ENCODE results near the gene SALL2.
A peak's percentile ranks its signal among the peaks of the same experiment; 100 is the strongest.
"Not testable (repeated sequence)": the region's sequence is repeated elsewhere in the genome, so short reads cannot be mapped to it uniquely, and the experiment has no call there.

SALL2 gene

DNA sequence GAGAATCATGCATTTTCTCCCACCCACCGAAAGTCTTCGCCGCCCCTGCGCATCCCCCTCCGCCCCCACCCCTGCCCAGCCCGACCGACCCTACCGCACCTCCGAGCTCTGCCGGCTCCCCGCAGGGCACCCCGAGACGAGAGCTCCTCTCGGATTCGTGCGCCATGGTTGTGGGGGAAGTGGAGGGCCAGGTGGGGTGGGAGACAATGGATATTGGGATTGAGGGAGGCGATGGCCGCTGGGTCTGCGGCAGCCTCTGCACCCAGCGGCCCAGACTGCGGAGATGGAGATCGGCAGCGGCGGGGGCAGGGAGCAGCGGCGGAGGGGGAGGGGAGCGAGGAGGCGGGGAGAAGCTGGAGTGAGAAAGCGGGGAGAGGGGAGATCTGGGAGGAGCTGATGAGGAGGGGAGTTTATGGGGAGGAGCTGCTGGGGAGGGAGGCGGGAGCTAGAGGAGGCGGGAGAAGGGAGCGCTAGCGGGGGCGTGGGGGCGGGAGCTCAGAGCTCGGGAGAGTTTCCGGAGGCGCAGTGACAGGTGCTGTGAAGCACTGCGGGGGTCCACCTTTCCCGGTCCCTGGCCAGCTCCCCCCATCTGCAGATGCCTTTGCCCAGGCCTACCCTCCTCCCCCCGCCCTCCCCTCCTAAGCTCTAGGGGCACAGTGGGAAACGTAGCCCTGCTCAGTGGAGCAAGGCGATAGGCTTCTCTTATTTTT, at the start of gene SALL2:
TSS of gene SALL2 (minus strand) at position 385 of the 710 bp plus-strand sequence. CDS start at position 166, 219 bp downstream.
- peak; percentile 98 for DNase-seq

DNA sequence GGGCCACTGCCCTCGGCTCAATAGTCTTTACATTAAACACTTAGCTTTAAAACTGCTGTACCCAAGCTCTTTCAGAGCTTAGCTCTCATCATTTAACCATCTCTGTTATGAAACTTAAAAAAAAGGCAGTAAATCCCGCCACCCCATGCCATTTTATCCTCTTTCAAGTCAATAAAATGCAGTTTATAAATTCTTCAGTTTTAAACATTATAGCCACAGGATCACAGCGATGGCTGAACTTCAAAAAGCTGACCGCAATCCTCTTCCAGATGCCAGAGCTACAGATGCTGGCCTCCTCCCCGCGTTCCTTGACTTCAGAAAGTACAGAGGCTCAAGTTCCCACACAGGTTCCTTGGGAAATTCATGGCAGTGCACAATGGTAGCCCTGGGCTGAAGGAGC, 49.5 kb upstream of the SALL2 start:
- no peak for DNase-seq

DNA sequence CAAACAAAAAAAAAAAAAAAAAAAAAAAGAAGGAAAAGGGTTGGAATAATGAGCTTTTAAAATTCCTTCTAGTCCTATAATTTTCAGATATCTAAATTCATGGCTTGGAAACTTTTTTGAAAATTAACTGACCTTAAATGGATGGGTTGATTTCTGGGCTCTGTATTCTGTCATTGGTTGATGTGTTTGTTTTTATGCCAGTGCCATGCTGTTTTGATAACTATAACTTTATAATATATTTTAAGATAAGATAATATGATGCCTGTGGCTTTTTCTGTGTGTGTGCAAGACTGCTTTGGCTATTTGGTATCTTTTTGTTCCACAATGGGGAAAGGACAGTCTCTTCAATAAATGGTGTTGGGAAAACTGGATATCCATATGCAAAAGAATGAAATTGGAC, 46.5 kb upstream of the SALL2 start:
- DNase-seq, result no peak

DNA sequence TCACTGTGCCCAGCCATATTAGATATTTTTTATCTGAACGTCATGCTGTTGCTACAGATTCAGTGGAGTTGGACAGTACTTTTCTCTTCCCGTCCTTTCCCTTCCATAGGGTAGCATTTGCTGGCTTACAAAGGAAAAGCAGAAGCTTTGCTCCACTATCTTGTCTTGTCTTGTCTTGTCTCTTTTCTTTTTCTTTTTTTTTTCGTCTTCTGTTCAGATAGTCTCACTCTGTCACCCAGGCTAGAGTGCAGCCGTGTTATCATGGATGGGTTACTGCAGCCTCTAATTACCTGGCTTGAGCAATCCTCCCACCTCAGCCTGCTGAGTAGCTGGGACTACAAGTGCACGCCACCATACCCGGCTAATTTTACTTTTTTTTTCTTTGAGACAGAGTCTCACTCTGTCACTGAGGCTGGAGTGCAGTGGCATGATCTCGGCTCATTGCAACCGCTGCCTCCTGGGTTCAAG, 32.6 kb upstream of the SALL2 start:
- no peak for DNase-seq

DNA sequence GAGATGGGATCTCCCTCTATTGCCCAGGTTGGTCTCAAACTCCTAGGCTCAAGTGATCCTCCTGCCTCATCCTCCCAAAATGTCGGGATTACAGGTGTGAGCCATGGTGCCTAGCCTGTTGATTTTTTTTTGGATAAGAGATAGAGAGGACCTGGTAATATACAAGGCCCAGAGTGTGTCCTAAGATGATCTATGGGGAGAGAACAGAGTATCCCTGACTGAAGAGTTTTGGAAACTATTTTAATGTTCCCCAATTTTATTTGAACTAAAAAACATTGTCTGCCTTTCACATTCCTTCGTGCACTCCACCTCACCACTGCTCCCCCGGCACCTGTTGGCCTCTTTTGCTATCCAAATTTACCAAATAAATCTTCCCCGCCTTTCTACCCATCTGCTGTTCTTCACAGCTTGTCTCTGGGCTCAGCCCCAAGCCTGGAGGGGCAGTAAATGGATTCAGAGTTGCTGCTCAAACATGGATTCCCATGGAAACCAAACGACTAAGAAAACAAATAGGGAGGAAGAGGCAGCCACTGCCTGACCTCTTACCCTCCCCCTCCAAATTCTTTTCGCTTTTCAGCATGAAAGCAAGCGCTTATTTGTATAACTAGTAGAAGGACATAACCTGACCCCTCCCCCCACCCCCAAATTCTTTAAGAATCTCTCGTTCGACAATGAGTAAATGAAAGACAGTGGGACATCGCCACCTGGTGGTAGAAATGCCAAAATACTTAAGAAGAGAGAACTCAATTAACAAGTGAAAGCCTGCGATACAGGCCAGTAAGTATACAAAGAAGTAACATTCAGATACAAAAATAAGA, 31.1 kb upstream of the SALL2 start:
- DNase-seq, result peak; percentile 83

DNA sequence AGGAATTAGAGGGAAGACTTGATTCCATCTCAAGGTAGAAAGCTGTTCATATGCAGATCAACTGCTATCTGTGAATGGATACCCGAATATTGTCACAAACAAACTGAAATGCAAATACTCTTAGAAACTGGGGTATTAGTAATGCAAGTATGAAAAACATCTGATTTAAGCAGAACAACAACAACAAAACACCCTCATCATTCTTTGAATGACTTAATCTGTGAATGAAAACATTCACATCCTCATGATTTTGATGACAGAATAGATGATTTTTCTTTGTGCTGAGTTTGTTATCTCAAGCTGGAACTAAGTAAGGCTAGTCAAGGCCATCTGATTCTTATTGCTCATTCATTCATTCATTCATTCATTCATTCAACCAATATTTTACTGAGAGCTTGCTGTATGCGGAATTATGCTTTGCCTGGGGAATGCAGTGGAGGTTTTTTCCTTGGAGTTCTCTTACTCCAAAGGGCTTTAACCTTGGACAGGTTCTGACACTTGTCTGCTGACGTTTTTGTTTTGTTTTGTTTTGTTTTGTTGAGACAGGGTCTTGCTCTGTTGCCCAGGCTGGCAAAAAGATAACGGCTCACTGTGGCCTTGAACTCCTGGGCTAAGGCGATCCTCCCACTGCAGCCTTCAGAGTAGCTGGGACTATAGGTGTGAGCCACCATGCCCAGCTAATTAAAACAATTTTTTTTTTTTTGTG, 30.4 kb upstream of the SALL2 start:
- no peak for DNase-seq

DNA sequence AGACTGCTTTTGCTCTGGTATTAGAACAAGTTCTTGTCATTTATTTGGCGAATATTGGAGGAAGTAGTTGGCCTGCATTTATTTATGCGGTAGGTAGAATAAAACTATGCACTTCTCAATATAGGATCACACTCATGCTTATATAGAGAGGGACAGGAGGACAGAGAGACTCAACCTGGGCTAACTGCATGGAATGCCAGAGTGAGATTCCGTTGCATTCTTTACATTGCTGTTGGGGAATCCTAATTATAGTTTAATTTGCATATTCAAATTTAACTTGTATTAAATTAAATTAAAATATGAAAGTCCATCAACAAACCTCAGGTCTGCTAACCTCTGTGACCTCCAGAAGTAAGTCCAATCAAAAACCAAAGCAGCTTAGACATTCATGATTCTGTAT, 27.1 kb upstream of the SALL2 start:
- no peak for DNase-seq

DNA sequence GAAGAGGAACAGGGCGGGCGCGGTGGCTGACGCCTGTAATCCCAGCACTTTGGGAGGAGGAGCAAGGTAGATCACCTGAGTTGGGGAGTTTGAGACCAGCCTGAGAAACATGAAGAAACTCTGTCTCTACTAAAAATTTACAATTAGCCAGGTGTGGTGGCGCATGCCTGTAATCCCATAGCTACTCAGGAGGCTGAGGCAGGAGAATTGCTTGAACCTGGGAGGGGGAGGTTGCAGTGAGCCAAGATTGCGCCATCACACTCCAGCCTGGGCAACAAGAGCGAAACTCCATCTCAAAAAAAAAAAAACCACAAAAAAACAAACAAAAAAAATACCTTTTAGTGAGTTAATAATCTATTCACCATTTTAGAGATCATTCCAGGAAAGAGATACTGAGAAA, 18.4 kb upstream of the SALL2 start:
- DNase-seq, result not testable (repeated sequence)

DNA sequence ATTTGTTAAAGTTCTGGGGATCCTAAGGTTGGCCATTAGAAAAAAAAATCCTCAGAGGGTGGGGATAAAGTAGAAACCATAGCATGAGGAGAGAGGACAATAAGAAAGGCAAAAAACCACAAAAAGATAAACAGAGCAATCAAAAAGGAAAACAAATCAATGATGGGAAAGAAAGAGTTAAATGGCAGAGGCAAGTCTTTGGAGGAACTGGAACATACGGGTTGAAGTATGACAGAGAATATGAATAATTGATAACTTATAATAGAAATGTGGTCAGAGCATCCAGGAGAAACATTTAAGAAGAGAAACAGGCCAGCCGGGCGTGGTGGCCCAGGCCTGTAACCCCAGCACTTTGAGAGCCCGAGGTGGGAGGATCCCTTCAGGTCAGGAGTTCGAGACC, 17.8 kb upstream of the SALL2 start:
- no peak for DNase-seq

DNA sequence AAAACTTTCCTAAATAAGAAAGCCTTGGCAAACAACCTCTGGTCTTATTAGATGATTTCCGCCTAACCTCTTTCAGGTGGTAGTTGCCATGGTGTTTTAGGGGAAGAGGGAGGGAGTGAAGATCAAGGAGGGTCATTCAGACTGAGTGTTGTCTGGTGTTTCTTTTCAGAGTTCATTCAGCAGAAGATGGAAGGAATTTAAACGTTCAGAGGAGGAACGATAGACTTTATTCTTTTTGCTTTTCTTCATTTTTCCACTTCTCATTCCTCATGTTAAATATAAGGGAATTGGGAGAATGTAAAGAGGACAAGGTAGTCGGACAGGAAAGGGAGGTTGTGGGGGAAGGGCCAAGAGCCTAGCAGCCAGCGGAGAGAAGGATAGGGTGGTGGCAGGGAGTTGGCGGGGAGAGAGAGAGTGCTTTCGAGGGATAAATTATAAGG, 17.4 kb upstream of the SALL2 start:
- no peak for DNase-seq

DNA sequence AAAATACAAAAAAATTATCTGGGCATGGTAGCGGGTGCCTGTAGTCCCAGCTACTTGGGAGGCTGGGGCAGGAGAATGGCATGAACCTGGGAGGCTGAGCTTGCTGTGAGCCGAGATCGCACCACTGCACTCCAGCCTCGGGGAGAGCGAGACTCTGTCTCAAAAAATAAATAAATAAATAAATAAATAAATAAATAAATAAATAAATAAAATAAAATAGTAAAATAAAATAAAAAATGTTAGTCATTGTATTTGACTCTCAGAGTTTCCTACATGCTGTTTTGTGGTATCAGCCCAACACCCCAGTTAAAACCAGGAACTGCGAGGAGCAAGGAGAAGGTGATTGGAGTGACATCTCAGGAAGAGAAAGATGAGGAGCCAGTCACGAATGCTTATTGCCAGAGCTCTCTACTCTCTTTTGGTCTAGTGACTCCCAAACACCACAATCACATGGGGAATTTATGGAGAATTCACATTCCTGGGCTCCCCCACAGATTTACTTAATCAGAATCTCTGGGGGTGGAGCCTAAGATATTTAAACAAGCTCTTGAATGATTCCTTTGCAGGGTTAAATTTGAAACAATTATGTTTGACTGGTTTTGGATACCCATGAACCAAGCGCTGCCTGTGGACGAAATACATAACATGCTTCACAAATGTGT, 15.4 kb upstream of the SALL2 start:
- DNase-seq, result no peak

DNA sequence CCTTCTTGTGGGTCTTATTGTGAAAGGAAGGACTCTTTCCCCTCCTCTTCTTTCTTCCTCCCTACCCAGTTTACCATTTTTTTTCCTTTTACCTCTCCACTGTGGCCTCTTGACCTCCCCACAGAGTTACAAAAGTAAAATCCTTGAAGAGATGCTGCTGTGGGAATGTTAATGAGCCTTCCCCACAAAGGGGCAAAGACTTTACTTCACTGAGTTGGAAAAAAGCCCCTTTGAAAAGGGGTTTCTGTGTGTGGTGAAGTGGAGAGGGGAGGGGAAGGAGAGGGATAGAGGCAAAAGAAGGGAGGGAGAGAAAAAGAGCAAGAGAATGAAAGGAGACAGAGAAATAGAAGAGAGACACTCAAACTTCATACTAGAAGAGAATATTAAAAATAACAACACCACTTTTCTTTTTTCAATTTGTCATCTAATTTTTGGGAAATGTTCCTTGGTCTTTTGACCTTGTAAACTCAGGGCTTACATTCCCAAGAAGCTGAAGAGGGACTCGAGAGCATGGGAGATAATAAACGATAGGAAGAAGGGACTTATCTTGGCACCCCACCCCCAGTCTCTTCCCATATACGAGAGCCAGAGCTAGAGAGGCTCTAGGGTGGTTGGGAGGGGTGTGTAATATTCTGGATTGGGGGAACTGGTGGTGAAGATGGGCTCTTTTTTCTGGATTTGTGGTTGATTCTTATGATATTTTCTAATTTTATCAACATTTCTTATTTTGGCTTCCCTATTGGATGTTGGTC, 13.2 kb upstream of the SALL2 start:
- DNase-seq, result no peak

DNA sequence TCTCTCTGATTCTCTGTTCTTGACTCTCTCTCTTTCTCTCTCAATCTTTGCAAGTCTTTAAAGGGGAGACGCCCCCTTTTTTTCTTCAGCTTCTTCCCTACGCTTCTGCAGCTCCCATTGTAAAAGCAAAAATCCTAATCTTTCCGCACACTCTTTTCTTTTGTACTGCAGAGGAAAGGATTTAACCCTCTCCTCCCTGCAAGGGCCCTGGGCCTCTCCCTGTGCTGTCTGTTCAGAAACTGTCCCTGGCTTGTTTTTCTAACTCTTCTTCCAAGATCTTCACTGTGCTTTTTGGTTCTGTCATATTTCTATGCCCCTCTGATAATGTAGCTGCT, 10.9 kb upstream of the SALL2 start:
- DNase-seq, result no peak

DNA sequence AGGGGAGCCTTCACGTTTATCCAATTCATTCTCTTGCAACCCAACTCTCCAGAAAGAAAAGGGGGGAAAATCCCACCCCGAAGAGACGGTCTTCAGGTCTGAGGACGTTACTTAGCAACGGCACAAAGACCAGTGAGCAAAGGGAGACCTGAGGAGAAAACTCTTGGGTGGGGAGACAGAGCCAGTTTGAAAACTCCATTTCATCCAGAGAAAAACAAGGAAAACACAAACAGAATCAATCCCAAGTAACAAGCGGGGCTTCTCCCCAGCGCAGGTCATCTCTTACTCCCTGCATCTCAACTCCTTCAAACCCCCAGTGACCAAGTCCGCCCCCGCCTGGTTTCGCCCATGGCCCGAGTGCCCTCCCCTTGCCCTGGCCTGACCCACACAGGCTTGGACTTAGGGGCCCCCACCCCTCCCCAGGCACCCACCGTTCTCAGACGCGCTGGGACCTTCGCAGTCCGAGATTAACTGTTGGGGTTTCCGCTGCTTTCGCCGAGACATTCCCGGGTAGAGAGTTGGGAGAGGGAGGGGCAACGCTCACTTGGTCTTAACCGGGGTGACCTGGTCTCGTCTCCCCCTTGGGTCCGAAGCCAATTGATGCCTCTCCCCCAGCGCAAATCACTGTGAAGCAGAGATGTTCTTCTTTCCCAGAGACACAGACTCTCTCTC, 10.4 kb upstream of the SALL2 start:
- no peak for DNase-seq

DNA sequence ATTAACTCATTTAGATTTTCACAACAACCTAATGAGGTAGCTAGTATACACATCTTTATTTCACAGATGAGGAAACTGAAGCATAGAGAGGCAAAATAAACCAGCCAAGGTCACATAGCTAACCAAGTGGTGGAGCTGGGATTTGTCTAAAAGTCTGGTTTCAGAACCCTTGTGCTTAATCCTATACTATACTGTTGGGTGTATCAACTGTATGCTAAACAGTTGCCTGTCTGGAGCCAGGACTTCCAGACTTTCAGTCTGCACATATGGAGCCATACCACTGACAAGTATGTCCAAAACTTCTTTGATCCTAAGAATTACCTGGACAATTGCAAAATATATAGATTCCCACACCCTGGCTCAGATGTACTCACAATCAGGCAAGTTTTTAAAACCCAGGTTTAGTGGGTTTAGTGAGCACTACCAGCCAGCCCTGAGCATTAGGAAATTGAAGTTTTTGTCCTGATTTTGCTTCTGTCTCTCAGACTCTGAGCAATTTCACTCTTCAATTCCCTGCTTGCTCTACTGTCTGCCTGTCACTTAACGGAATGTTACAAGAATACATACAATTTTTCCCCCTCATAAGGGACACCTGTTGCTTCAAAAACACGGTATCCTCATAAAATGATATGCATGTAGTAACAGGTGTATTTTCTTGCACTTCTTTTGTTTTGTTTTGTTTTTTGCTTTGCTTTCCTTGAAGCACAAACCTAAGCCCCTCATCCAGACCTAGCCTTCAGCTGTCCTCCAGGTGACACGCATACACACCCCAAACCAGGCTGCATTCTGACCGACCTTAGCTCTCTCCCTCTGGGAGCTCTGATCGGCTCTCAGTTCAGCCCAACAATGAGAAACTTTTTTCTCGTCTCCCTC, 9.6 kb upstream of the SALL2 start:
- DNase-seq, result no peak

DNA sequence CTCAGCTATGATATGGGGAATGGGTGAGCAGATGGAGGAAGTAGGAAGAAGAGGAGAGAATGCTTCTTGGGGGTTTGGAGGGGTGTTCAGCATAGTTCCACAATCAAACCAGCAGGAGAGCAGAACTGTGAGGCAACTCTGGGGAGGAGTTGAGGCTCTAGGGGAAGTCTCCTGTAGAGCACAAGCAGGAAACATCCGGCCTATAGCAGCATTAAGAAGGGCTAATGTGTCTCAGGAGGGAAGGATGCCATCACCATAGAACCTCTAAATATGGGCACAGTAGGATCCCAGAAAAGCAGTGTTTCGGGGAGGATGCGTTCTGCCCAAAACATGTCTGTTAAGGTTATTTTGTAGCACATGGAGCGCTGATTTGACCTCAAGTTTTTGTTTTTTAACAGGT, 8.4 kb upstream of the SALL2 start:
- DNase-seq, result no peak

DNA sequence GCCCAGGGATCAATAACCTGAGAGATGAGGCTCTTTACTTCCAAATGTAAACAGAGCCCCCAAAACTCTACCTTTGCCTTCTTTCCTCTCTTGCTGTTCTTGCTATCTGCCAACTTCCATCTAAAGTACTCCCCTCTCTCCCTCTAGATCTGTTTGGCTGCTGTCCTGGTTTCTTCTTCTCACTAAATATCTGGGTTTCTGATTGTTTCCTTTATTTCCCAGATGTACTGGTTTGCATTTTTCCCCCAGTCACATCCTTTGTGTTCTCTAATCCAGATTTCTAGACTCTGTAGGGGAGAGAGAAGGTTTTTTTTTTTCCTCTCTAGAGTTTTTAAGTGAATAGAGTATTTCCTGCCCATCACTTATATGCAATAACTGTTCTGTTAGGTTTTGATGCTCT, 7.1 kb upstream of the SALL2 start:
- DNase-seq, result no peak

DNA sequence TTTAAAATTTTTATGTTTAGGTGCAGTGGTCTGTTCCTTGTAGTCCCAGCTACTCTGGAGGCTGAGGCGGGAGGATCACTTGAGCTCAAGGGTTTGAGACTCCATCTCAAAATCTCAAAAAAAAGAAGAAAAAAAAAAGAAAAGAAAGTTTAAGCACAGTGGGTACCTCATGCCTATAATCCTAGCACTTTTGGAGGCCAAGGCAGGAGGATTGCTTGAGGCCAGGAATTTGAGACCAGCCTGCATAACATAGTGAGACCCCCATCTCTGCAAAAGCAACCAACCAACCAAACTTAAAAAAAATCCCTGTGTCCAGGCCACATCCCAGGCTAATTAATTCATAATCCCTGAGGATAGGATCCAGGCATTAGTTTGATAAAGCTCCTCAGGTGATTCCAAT, 3.4 kb upstream of the SALL2 start:
- DNase-seq, result no peak

DNA sequence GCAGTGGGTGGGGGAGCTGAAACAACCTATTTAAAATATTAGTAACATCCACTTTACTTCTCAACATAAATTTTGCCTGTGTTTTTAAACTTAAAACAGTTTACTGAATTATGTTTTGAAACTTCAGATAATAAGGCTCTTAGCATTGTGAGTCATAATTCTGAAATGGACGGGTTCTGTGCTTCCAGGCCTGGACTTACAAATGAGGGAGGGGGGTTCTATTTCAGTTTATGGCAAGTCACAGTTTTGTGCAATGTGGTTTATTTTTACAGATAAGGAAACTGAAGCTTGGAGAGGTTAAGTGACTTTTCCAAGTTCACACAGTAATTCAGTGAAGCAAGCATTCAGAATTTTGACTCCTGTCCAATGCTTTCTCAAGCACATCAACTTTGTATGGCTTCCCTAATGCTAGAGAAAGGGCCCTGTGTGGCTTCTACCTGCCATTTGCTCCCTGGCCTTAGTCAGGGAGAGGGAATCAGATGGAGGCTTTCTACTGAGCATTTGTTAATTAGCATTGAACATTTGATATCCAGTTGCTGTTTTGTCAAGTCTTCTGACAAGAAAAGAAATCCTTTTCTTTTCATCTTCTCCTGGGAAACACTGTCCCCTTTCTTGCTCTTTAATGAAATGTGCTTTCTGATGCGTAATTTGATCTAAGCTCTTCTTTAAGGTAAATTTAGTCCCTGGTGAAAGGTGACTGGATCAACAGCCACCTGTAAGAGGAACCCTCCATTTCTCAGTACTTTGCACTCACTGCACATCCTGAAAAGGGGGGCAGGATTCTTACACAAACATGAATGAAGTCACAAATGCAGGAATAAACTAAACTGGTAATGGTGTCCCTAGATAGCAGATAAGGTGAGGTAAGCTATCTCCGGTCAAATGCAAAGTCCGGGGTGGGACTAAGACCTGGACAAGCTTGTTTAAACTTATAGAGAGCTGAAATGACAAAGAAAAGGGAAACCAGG, 2.5 kb upstream of the SALL2 start:
- peak; percentile 67 for DNase-seq

DNA sequence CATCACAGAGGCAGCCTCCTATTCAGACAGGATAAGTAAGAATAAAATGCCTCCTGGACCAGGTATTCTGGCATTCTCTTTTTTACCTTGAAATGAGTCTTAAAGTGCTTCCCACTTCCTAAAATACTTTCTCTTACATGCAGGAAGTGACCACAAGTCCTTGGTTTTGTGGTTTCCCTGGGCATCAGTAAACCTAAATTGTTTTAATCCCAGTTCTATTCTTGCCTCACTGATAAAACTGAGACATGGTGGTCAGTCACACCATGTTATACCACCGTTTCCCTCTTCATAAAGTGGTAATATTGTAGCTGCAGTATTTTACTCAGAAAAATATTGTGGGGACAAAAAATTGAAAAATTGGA, 1.2 kb upstream of the SALL2 start:
- DNase-seq, result no peak

Data from NCI-H2107 (cell line).